Liver (tissue), 3 donors: ENCODE results near the gene USP30.

Experiments
- CTCF ChIP-seq: fragments of 150-350 bp; IDR thresholded peaks from 2 replicates; pipeline ENCODE4 v1.5.1; 2017; ENCODE audit warnings: improper control_type of control experiment, low read depth, low read length; ENCODE audit not compliant: missing input control
- FOXA1 ChIP-seq: IDR thresholded peaks from 2 replicates; pipeline ENCODE4 v1.6.1; 2016; ENCODE audit warnings: antibody characterized with exemption
- GABPA ChIP-seq, 2 donors: IDR thresholded peaks in 1 of 2; conservative IDR thresholded peaks in 1 of 2; 2 replicates each; pipeline ENCODE4 v1.6.1; 2016; ENCODE audit warnings: antibody characterized with exemption in 2 of 2, mild to moderate bottlenecking in 1 of 2, moderate library complexity in 1 of 2
- HNF4G ChIP-seq: IDR thresholded peaks from 2 replicates; pipeline ENCODE4 v1.6.1; 2016; ENCODE audit warnings: antibody characterized with exemption
- JUND ChIP-seq, 2 donors: IDR thresholded peaks; 2 replicates each; pipeline ENCODE4 v1.6.1; 2016; ENCODE audit warnings: antibody characterized with exemption in 2 of 2
- RXRA ChIP-seq, 2 donors: IDR thresholded peaks; 2 replicates each; pipeline ENCODE4 v1.6.1; 2017 to 2018; ENCODE audit warnings: antibody characterized with exemption in 2 of 2, mild to moderate bottlenecking in 1 of 2
- TAF1 ChIP-seq: conservative IDR thresholded peaks from 2 replicates; pipeline ENCODE4 v1.6.1; 2016; ENCODE audit warnings: antibody characterized with exemption, mild to moderate bottlenecking
- TF ChIP-seq, protein P1 (sequence below): IDR thresholded peaks from 2 replicates; pipeline ENCODE4 v1.6.1; 2016; ENCODE audit warnings: antibody characterized with exemption, mild to moderate bottlenecking
- TF ChIP-seq, protein P2 (sequence below): IDR thresholded peaks from 2 replicates; pipeline ENCODE4 v1.6.1; 2016; ENCODE audit warnings: antibody characterized with exemption
- TF ChIP-seq, protein P3 (sequence below): IDR thresholded peaks from 2 replicates; pipeline ENCODE4 v1.6.1; 2016; ENCODE audit warnings: antibody characterized with exemption
- donor health status: healthy.
- donor health status: healthy.

GRCh38 chr12:109036975-109037374, 15.4 kb upstream of the USP30 start:
- TF ChIP-seq CTCF (no peak), JUND (IDR thresholded peaks at IDR 0.05) (no peak), GABPA (IDR thresholded peaks at IDR 0.05 in 1 of 2, conservative IDR thresholded peaks at IDR 0.05 in 1 of 2) (no peak), TAF1 (no peak), FOXA1 (no peak), RXRA (IDR thresholded peaks at IDR 0.05) (no peak), HNF4G (no peak)
- TF ChIP-seq, protein P1, sequence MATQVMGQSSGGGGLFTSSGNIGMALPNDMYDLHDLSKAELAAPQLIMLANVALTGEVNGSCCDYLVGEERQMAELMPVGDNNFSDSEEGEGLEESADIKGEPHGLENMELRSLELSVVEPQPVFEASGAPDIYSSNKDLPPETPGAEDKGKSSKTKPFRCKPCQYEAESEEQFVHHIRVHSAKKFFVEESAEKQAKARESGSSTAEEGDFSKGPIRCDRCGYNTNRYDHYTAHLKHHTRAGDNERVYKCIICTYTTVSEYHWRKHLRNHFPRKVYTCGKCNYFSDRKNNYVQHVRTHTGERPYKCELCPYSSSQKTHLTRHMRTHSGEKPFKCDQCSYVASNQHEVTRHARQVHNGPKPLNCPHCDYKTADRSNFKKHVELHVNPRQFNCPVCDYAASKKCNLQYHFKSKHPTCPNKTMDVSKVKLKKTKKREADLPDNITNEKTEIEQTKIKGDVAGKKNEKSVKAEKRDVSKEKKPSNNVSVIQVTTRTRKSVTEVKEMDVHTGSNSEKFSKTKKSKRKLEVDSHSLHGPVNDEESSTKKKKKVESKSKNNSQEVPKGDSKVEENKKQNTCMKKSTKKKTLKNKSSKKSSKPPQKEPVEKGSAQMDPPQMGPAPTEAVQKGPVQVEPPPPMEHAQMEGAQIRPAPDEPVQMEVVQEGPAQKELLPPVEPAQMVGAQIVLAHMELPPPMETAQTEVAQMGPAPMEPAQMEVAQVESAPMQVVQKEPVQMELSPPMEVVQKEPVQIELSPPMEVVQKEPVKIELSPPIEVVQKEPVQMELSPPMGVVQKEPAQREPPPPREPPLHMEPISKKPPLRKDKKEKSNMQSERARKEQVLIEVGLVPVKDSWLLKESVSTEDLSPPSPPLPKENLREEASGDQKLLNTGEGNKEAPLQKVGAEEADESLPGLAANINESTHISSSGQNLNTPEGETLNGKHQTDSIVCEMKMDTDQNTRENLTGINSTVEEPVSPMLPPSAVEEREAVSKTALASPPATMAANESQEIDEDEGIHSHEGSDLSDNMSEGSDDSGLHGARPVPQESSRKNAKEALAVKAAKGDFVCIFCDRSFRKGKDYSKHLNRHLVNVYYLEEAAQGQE: no peak
- TF ChIP-seq, protein P2, sequence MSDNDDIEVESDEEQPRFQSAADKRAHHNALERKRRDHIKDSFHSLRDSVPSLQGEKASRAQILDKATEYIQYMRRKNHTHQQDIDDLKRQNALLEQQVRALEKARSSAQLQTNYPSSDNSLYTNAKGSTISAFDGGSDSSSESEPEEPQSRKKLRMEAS: no peak
- TF ChIP-seq, protein P3, sequence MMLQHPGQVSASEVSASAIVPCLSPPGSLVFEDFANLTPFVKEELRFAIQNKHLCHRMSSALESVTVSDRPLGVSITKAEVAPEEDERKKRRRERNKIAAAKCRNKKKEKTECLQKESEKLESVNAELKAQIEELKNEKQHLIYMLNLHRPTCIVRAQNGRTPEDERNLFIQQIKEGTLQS: no peak
